CD14-positive monocyte (primary cell): ENCODE results near the gene ZSCAN23. TPM values are rescaled to one million over a fixed set of nuclear protein-coding genes. Genes with fewer than 3 reads are reported as not detected.

Experiments
- DNase-seq, 3 donors: peaks; one replicate each; pipeline ENCODE4 v3.0.0-alpha.2; 2011 to 2022
- H2AFZ ChIP-seq: 2 replicates; pipeline ENCODE4 v1.6.0; 2012; ENCODE audit warnings: mild to moderate bottlenecking, low read depth, low read length, inconsistent platforms; ENCODE audit not compliant: insufficient read depth, poor library complexity, severe bottlenecking
- H3K27ac ChIP-seq, 2 donors: 1 replicate in 1 of 2; 2 replicates in 1 of 2; pipeline ENCODE4 v1.5.1; 2012 to 2013; ENCODE audit warnings: low read length in 2 of 2, control low read depth in 1 of 2, inconsistent platforms in 1 of 2, low read depth in 1 of 2, mild to moderate bottlenecking in 1 of 2
- H3K27me3 ChIP-seq, 2 donors: one replicate each; pipeline versions ENCODE4 v1.6.0 to v1.6.1; 2011 to 2013; ENCODE audit warnings: low read length in 2 of 2; ENCODE audit not compliant: control insufficient read depth in 2 of 2, insufficient read depth in 2 of 2
- H3K36me3 ChIP-seq, 2 donors: replicated peaks in 1 of 2; 1 replicate in 1 of 2; 2 replicates in 1 of 2; pipeline versions ENCODE4 v1.5.1 to v1.6.1; 2012 to 2013; ENCODE audit warnings: low read length in 2 of 2, control low read depth in 1 of 2, inconsistent platforms in 1 of 2, mild to moderate bottlenecking in 1 of 2; ENCODE audit not compliant: insufficient read depth in 2 of 2, control insufficient read depth in 1 of 2
- H3K4me1 ChIP-seq, 2 donors: 1 replicate in 1 of 2; 2 replicates in 1 of 2; pipeline versions ENCODE4 v1.5.1 to v1.6.1; 2012 to 2013; ENCODE audit warnings: low read length in 2 of 2, control low read depth in 1 of 2, inconsistent platforms in 1 of 2, mild to moderate bottlenecking in 1 of 2, moderate library complexity in 1 of 2; ENCODE audit not compliant: insufficient read depth in 2 of 2, control insufficient read depth in 1 of 2
- H3K4me2 ChIP-seq: replicated peaks from 2 replicates; pipeline ENCODE3; 2012; ENCODE audit warnings: low read length, moderate library complexity, mild to moderate bottlenecking; ENCODE audit not compliant: poor library complexity, severe bottlenecking; ENCODE audit errors: extremely low read depth
- H3K4me3 ChIP-seq, 3 experiments: fragments of 200-600 bp in 1 of 3; sonication (generic) in 1 of 3; replicated peaks in 1 of 3; 1 replicate in 2 of 3; 2 replicates in 1 of 3; pipeline ENCODE4 v1.5.1; 2011 to 2013; ENCODE audit warnings: low read length in 3 of 3, mild to moderate bottlenecking in 3 of 3, control low read depth in 2 of 3, low read depth in 2 of 3, inconsistent platforms in 1 of 3, moderate library complexity in 1 of 3
- H3K79me2 ChIP-seq: 2 replicates; pipeline ENCODE4 v1.6.0; 2012; ENCODE audit warnings: mild to moderate bottlenecking, control low read depth, inconsistent platforms, low read length, moderate library complexity; ENCODE audit not compliant: insufficient read depth
- H3K9ac ChIP-seq: 2 replicates; pipeline ENCODE4 v1.6.0; 2017; ENCODE audit warnings: low read length, mild to moderate bottlenecking; ENCODE audit not compliant: insufficient read depth, poor library complexity, severe bottlenecking
- H3K9me3 ChIP-seq, 2 donors: replicated peaks in 1 of 2; 1 replicate in 1 of 2; 2 replicates in 1 of 2; pipeline versions ENCODE4 v1.5.1 to v1.6.1; 2012 to 2013; ENCODE audit warnings: low read length in 2 of 2, control low read depth in 1 of 2; ENCODE audit not compliant: control insufficient read depth in 1 of 2, insufficient read depth in 1 of 2
- H4K20me1 ChIP-seq: 2 replicates; pipeline ENCODE4 v1.6.0; 2012; ENCODE audit warnings: mild to moderate bottlenecking, low read length, control low read depth, moderate library complexity; ENCODE audit not compliant: insufficient read depth
- H3K27ac Mint-ChIP-seq, 7 donors: one replicate each; pipeline ENCODE4 v1.8.0; 2020; ENCODE audit warnings: mild to moderate bottlenecking in 7 of 7, mixed read lengths in 7 of 7, moderate library complexity in 6 of 7, inconsistent platforms in 2 of 7
- H3K27me3 Mint-ChIP-seq, 3 donors: one replicate each; pipeline ENCODE4 v1.8.0; 2021 to 2022; ENCODE audit warnings: low read depth in 3 of 3, mild to moderate bottlenecking in 3 of 3, mixed read lengths in 3 of 3, moderate library complexity in 3 of 3, inconsistent platforms in 1 of 3
- H3K36me3 Mint-ChIP-seq, 2 donors: one replicate each; pipeline ENCODE4 v1.8.0; 2020; ENCODE audit warnings: mixed read lengths in 2 of 2, inconsistent platforms in 1 of 2, mild to moderate bottlenecking in 1 of 2
- H3K4me1 Mint-ChIP-seq: one replicate; pipeline ENCODE4 v1.8.0; 2020; ENCODE audit warnings: mild to moderate bottlenecking, mixed read lengths
- H3K4me3 Mint-ChIP-seq, 2 donors: one replicate each; pipeline ENCODE4 v1.8.0; 2020; ENCODE audit warnings: mild to moderate bottlenecking in 2 of 2, mixed read lengths in 2 of 2, moderate library complexity in 1 of 2
- H3K9me3 Mint-ChIP-seq, 7 donors: one replicate each; pipeline ENCODE4 v1.8.0; 2020 to 2022; ENCODE audit warnings: mixed read lengths in 7 of 7, mild to moderate bottlenecking in 6 of 7, moderate library complexity in 6 of 7, inconsistent platforms in 2 of 7
- CTCF ChIP-seq: fragments of 200-600 bp; IDR thresholded peaks from one replicate; pipeline ENCODE4 v1.8.0; 2022; ENCODE audit warnings: antibody characterized with exemption, mild to moderate bottlenecking
- WGBS: methylation state at CpG from one replicate; pipeline ENCODE4 v1.1.5; 2013; ENCODE audit warnings: missing lambda C conversion rate; ENCODE audit not compliant: insufficient coverage; 5-methylcytosine and 5-hydroxymethylcytosine counted together
- intact Hi-C, 2 donors: fragments of 100-400 bp; cut with micrococcal nuclease; formaldehyde crosslinking; loops; one replicate each; pipeline versions ENCODE4 v1.15.0 to v1.15.1; 2023
- polyA plus RNA-seq, 3 donors: library from polyadenylated mRNA; depleted of rRNA in 1 of 3; unstranded in 2 of 3; stranded (reverse) in 1 of 3; fragments of 300-500 nt in 2 of 3; fragments of >200 nt in 1 of 3; fragmentation: Illumina TruSeq in 2 of 3; gene quantifications; 1 replicate in 2 of 3; 2 replicates in 1 of 3; pipeline ENCODE4 v1.2.3, GENCODE V29; 2012 to 2021

The ZSCAN23 gene
- polyA plus RNA-seq, 3 donors = not detected

- no peak for TF ChIP-seq CTCF
- no CpG with 5 or more reads among the region's 2 CpGs for WGBS
- H3K9ac ChIP-seq = no peak overlapping the region
- Mint-ChIP-seq H3K4me3 (no peak overlapping the region), H3K27me3 (peaks cover 38 to 46% (median 42%) of the 10 kb centered on the region in 3 donors), H3K36me3 (peaks cover 12 to 14% of the 10 kb centered on the region in 2 donors), H3K4me1 (peaks cover 23% of the 10 kb centered on the region), H3K27ac (no peak overlapping the region), H3K9me3 (peaks cover 0 to 11% (median 7%) of the 10 kb centered on the region in 7 donors)
- H3K27me3 ChIP-seq = peaks cover 19 to 26% of the 10 kb centered on the region in 2 donors
- H3K4me3 ChIP-seq = no peak overlapping the region
- H3K9me3 ChIP-seq = no peaks in the 10 kb centered on the region
- DNase-seq = no peak
- no peak overlapping the region for H3K27ac ChIP-seq
- peaks cover 9% of the 10 kb centered on the region for H3K79me2 ChIP-seq
- peaks cover 11 to 21% of the 10 kb centered on the region in 2 donors for H3K4me1 ChIP-seq
- intact Hi-C loops = no loop called here
- H3K4me2 ChIP-seq = no peak overlapping the region
- H2AFZ ChIP-seq = no peak overlapping the region
- peaks cover 3 to 5% of the 10 kb centered on the region in 2 donors for H3K36me3 ChIP-seq
- H4K20me1 ChIP-seq = no peaks in the 10 kb centered on the region
These were observed 41.1 kb downstream of the ZSCAN23 start for GRCh38 chr6:28402197-28402596.

GRCh38 chr6:28401172-28401571, 42.1 kb downstream of the ZSCAN23 start:
- peaks cover 35 to 43% (median 36%) of the 10 kb centered on the region in 3 donors for H3K27me3 Mint-ChIP-seq
- Histone ChIP-seq H3K27ac (no peak overlapping the region), H3K79me2 (peaks cover 9% of the 10 kb centered on the region), H3K4me3 (no peak overlapping the region), H4K20me1 (no peaks in the 10 kb centered on the region), H3K9ac (no peak overlapping the region), H3K4me1 (peaks cover 11 to 21% of the 10 kb centered on the region in 2 donors), H3K27me3 (peaks cover 17 to 26% of the 10 kb centered on the region in 2 donors), H3K36me3 (peaks cover 3 to 14% of the 10 kb centered on the region in 2 donors), H3K9me3 (no peaks in the 10 kb centered on the region), H3K4me2 (no peak overlapping the region), H2AFZ (no peak overlapping the region)
- peaks cover 15 to 24% of the 10 kb centered on the region in 2 donors for H3K36me3 Mint-ChIP-seq
- no peak for TF ChIP-seq CTCF
- intact Hi-C loops = no loop called here
- H3K27ac Mint-ChIP-seq = peak overlapping the region in 1 of 7 donors; percentile 6
- peaks cover 0 to 11% (median 7%) of the 10 kb centered on the region in 7 donors for H3K9me3 Mint-ChIP-seq
- H3K4me3 Mint-ChIP-seq = peak overlapping the region in 1 of 2 donors; percentile 20
- H3K4me1 Mint-ChIP-seq = peaks cover 32% of the 10 kb centered on the region
- DNase-seq = no peak
- WGBS = no CpG with 5 or more reads among the region's 1 CpG
